ENCODE data around the gene MTREX.
A peak's percentile ranks its signal among the peaks of the same experiment; 100 is the strongest.
"Not testable (repeated sequence)": the region's sequence is repeated elsewhere in the genome, so short reads cannot be mapped to it uniquely, and the experiment has no call there.

MTREX gene

GRCh38 chr5:55307383-55308253 lies at the start of gene MTREX, which contains the start of gene DHX29:
TSS of gene MTREX (plus strand) at chr5:55307989. CDS start at chr5:55308014, 25 bp downstream.
TSS of gene DHX29 (minus strand) at chr5:55307694. CDS start at chr5:55307573, 121 bp downstream.
- DNase-seq (ENCODE audit: low read depth in 2 of 3, low spot score in 2 of 3): peak; percentile 68 to 76 (median 69)

GRCh38 chr5:55258339-55258738 lies 49.5 kb upstream of the MTREX start:
- no peak for DNase-seq (ENCODE audit: low read depth in 2 of 3, low spot score in 2 of 3)

DNA sequence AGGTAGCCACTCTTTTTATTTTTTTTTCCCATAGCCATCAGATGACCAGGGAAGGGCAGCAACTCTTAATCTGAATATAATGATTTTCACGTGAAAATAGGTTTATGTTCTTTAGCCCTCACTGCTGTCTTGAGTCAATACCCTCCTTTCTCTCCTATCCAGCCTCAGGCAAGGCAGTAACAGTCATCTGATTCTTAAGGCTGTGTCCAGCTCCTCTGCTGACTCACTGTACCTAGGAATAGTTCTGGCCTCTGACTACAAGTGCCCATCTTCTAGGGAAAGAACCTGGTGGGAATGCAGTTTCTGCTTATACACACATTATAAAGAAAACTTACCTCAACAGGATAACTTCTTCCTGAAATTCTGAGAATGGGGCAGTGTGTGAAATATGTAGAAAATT lies 31.0 kb upstream of the MTREX start:
- no peak for DNase-seq (ENCODE audit: low read depth in 2 of 3, low spot score in 2 of 3)

- DNase-seq (ENCODE audit: low read depth in 2 of 3, low spot score in 2 of 3): no peak
Measured at GRCh38 chr5:55278778-55279177, 29.0 kb upstream of the MTREX start.

DNA sequence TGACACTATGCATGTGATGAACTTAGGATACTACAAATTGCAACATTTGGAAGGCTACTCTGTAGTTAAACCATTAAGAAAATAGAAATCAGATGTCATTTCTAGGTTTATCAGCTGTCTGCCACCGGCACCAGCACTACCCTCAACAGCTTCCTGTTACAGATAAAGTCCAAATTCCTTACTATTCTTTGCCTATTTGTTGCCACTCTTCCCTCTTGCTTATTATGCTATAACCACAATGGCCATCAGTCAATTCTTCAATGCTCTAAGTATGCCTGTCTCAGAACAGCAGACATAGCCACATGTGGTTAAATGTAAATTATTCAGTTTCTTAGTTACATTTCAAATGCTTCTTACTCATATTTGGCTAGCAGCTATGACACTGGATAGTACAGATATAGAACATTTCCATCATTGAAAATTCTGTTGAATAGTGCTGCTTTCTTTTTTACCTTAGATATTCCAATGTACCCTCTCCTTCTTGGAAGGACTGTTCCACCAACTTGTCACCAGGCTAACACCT lies 21.3 kb upstream of the MTREX start:
- no peak for DNase-seq (ENCODE audit: low read depth in 2 of 3, low spot score in 2 of 3)

- no peak for DNase-seq (ENCODE audit: low read depth in 2 of 3, low spot score in 2 of 3)
Measured at GRCh38 chr5:55289808-55290207, 18.0 kb upstream of the MTREX start.

DNA sequence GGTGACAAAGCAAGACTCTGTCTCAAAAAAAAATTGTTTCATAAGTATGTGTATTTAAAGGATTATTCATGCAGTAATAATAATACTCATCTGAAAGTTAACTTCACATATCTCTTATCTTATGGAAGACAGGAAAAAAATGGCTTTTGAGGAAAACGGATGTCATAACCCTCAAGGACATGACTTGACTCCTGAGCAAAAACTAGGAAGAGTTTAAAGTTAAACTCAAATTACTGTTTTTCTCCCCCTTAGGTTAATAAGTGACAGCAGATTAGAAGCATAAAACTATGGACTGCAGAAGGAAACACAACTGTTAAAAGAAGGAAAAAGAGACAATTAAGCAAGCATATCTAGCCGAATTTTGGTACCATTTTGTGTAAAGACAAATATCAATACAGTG lies 16.8 kb upstream of the MTREX start:
- DNase-seq (ENCODE audit: low read depth in 2 of 3, low spot score in 2 of 3): no peak

GRCh38 chr5:55294935-55295334 lies 12.9 kb upstream of the MTREX start:
- no peak for DNase-seq (ENCODE audit: low read depth in 2 of 3, low spot score in 2 of 3)

DNA sequence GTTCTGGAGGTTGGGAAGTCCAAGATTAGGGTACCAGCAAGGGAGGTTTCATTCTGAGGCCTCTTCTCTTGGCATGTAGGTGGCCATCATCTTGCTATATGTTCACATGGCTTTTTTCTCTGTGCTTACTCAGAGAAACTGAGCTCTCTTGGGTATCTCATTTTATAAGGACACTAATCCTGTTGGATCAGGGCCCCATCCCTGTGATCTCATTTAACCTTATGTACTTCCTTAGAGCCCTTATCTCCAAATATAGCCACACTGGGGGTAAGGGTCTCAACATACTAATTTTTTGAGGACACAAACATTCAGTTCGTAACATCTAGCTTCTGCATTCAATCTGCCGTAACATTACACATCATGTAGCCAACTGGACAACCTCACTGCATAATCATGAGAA lies 6.9 kb upstream of the MTREX start:
- no peak for DNase-seq (ENCODE audit: low read depth in 2 of 3, low spot score in 2 of 3)

DNA sequence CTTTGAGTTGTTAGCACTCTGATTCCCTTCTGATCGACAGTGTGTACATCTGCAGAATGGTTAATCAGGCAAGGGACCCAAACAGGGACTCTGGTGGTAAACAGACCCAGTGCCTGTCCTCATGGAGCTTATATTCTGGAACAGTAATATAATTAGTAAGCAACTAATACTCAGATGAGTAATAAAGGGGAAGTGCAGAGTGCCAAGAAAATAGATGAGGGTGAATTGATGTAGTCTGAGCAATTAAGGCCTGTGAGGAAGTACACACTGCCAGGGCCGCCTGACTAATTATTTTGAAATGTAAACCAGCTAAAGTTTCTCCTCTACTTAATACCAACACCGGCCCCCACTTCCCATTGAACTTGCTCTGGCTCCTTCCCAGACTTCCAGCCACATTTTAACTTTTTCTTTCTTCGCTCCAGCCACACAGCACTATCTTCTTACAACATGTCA lies 4.5 kb upstream of the MTREX start:
- DNase-seq (ENCODE audit: low read depth in 2 of 3, low spot score in 2 of 3): no peak

DNA sequence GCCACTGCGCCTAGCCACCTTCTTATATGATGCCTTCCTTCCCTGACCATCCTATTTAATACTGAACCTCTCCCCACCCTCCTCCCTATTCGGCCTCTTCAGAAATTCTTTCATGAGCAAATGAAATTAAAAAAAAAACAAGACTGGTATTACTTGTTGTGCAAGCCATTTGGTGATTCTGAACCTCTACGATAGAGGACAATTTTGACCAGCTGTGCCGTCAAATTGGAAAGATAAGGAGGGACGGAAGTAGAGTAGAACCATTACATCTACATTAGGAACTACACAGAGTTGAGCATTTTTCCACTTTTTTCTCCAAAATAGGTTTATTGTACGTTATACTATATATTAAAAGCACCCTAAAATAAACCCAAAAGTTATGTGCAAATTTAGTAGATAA lies 3.2 kb upstream of the MTREX start:
- DNase-seq (ENCODE audit: low read depth in 2 of 3, low spot score in 2 of 3): no peak

- no peak for DNase-seq (ENCODE audit: low read depth in 2 of 3, low spot score in 2 of 3)
Measured at GRCh38 chr5:55305345-55305744, 2.4 kb upstream of the MTREX start.

DNA sequence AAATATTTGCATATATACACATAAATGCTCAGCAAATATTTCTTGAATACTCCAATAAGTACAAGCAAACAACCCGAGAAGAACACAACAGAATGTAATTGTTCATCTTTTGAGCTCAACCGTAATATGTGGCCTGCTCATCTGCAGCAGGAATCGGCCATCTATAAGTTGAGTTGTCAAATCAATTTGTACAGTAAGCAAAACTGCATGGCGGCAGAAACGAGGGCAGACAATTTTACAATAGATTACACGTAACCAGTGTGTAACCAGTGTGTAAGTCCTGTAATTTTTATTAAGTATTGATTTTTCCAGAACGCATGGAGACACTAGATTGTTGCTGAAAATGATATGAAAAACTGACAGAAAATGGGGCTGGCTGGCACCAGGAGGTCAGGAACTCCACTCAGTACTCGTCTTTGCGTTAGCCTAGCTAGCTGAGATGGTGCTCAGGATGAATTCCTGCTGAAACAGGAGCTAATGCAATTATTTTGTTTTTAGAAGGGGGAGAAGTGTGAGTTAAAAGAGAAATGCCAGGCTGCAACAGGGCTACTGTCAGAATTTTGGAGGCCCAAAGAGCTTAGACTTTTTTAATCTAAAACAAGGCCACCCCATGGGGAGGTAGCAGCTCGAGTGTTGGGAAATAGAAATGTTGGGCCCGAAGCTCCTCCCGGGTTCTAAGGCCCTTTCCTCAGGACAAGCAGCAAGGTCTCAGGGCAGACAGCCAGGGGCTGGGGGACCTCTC lies 977 bp upstream of the MTREX start:
- no peak for DNase-seq (ENCODE audit: low read depth in 2 of 3, low spot score in 2 of 3)

- DNase-seq (ENCODE audit: low read depth in 2 of 3, low spot score in 2 of 3): peak in 1 of 3 experiments; percentile 10
Measured at GRCh38 chr5:55308254-55308836, 556 bp downstream of the MTREX start.

GRCh38 chr5:55313870-55314617 lies 6.3 kb downstream of the MTREX start:
- no peak for DNase-seq (ENCODE audit: low read depth in 2 of 3, low spot score in 2 of 3)

DNA sequence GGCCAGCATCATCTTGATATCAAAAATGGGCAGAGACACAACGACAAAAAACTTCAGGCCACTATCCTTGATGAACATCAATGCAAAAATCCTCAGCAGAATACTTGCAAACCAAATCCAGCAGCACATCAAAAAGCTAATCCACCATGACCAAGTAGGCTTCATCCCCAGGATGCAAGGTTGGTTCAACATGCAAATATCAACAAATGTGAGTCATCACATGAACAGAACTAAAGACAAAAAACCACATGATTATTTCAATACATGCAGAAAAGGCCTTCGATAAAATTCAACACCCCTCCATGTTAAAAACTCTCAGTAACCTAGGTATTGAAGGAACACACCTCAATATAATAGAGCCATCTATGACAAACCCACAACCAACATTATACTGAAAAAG lies 8.5 kb downstream of the MTREX start:
- DNase-seq (ENCODE audit: low read depth in 2 of 3, low spot score in 2 of 3): no peak

- no peak for DNase-seq (ENCODE audit: low read depth in 2 of 3, low spot score in 2 of 3)
Measured at GRCh38 chr5:55316837-55317236, 9.0 kb downstream of the MTREX start.

DNA sequence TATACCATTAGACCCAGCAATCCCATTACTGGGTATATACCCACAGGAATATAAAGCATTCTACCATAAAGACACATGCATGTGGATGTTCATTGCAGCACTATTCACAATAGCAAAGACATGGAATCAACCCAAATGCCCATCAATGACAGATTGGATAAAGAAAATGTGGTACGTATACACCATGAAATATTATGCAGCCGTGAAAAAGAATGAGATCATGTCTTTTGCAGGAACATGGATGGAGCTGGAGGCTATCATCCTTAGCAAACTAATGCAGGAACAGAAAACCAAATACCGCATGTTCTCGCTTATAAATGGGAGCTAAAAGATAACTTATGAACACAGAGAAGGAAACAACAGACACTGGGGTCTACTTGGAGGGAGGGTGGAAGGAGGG lies 10.4 kb downstream of the MTREX start:
- not testable (repeated sequence) for DNase-seq (ENCODE audit: low read depth in 2 of 3, low spot score in 2 of 3)

- DNase-seq (ENCODE audit: low read depth in 2 of 3, low spot score in 2 of 3): no peak
Measured at GRCh38 chr5:55319491-55319890, 11.7 kb downstream of the MTREX start.

GRCh38 chr5:55320571-55320970 lies 12.8 kb downstream of the MTREX start:
- DNase-seq (ENCODE audit: low read depth in 2 of 3, low spot score in 2 of 3): no peak

- DNase-seq (ENCODE audit: low read depth in 2 of 3, low spot score in 2 of 3): no peak
Measured at GRCh38 chr5:55324006-55324405, 16.2 kb downstream of the MTREX start.
